ENCODE results near the gene CPA3. TPM values are rescaled to one million over a fixed set of nuclear protein-coding genes. Genes with fewer than 3 reads are reported as not detected.

Gene CPA3
- total RNA-seq, 1 experiment from 2014 or later, result not detected

DNA sequence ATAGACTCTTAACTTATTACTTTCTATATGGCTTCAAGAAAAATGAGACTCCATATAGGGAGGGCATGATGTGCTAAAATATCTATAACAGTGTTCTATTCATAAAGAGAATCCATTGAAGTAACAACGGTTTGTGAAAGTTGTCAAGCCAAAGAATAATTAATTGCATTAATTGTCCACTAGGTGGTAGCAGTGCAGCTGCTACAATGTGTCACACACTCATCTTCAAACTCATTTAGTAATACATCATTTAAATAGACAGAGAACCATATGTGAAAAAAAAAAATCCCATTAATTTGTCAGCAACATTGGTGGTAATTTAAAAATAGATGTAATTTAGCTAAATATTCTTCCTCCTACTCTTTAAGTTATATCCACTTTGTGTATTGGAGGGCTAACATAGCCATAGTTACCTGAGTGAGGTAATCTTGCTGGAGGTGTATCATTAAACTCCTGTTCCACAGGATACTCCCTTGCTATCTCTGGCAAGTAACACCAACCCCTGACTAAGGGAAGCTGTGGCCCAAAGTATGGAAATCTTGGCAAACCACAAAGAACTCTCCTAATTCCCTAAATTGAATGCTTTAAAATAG is 3.7 kb upstream of the CPA3 start:
- peak; percentile 81 for DNase-seq (ENCODE audit: low spot score)

DNA sequence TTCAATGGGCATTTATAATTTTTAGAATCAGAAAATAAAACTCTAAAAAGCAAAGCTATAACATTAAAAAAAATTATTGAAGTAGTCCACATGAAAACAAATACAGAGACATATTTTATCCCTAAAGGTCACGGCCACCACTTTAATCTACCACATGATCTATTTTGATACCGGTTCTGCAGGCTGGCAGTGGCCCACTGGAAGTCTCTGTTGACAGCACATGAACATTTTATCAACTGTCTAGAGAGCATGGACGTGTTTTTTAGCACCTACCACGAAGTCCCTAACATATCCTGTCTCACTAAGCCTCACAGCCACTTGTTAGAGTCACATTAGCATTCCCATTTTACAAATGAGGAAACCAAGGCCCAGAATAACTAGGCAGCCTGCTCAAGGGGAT is 1.8 kb upstream of the CPA3 start:
- DNase-seq (ENCODE audit: low spot score), result no peak

DNA sequence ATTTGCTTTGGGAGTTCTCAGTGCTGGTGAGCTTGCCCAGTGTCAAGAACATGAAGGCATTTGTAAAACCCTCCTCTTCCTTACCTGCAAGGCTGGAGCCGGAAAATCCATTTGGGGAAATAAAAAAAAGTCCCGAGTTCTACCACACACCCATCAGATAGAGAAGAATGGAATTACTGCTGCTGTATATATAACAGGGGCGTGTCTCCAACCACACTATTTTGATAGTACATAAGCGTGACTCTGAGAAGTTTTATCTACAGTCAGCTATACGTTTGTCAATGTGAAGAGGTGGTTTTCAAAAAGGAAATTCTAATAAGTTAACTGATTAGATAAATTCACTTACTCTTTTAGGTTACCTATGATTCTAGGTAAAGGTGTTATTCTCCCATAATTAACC is 1.3 kb upstream of the CPA3 start:
- DNase-seq (ENCODE audit: low spot score), result no peak

DNA sequence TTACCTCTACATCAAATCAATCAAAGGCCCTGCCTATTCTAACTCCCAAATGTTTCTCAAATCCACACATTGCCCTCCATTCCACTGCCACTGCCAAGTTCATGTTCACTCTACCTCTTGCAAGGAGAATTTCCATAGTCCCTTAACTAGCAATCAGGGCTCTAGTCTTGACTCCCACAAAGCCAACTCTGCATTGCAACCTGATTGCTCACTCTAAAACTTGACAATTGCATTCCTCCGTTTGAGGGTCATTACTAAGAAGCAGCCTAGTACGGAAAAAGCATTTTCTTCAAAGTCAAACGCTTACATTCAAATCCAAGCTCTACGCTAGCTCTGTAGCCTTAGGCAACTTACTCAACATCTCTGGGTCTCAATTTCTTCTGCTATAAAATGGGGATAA is 1.2 kb downstream of the CPA3 start:
- DNase-seq (ENCODE audit: low spot score), result no peak

DNA sequence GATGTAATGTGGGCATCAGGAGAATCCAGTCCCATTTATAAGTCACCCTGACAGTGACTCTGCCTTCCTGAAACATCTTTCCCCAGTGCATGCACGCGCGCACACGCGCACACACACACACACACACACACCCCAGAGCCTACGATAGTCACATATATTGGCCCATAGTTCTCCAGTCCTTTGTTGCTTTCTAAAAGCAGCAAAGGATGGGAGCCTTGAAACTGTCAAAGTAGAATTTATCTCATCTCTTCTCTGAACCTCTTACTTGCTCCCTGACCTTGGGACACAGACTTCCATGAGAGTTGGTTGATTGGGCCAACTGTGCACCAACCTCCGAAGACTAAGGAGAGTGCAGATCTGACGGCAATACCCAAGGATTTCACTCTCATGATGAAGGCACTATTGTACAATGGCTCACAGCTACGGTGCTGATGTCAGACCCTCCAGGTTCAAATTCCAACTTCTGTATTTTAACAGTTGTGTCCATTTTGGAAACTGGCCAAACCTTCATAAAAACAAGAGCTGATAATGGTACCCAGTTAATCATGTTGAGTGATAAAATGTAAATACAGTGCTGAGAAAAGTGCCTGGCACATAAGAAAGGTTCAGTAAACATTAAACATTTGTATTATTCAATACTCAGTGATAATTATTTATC is 8.3 kb downstream of the CPA3 start:
- peak; percentile 42 for DNase-seq (ENCODE audit: low spot score)

DNA sequence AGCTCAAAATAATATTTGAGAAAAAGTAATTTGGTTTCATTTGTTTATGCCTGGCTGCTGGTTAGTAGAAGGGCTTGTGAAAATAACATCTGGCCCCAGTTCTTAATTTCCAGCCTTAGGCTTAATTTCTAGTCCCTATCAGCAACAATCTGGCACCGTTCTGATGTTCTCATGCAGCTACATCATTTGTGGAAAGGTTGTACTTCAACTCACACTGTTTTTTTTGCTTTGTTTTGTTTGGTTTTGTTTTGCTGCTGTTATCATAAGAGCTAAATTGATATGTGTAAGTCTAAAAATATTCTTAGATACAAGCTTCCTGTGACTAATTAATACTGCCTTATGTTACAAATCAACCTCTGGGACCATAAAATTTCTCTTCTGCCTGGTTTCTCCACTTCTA is 8.9 kb downstream of the CPA3 start:
- no peak for DNase-seq (ENCODE audit: low spot score)

DNA sequence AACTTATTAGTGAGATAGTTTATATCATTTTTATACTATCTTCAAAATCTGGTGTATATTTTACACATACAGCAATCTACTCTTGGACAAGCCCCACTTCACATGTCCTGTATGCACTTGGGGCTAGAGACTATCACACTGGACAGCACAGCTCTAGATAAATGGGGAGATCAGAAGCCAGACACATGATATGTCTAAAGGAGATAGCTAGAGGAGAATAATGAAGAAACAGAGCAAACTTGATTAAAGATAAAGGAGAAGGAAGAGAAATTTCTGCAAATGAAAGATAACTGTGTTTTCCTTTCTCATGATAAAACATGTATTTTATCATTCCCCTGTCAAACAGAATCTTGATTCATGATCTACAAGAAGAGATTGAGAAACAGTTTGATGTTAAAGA is 13.0 kb downstream of the CPA3 start:
- no peak for DNase-seq (ENCODE audit: low spot score)

DNA sequence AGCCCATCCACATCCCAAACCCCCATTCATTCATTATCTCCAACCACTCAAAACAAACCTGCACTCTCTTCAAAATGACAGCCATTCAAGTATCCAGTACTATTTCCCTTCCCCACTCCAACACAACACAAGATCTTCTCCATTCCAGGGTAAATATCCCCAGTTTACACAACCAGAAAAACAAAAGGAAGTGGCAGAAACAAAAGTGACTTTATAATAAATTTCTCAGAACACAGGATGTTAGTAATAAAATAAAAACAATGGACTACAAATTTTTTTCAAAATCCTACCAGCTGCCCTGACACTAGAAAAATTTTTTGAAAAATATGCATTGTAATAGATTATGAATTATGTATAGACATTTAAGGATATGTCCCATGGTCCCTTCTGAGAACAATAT is 14.2 kb downstream of the CPA3 start:
- DNase-seq (ENCODE audit: low spot score), result no peak

DNA sequence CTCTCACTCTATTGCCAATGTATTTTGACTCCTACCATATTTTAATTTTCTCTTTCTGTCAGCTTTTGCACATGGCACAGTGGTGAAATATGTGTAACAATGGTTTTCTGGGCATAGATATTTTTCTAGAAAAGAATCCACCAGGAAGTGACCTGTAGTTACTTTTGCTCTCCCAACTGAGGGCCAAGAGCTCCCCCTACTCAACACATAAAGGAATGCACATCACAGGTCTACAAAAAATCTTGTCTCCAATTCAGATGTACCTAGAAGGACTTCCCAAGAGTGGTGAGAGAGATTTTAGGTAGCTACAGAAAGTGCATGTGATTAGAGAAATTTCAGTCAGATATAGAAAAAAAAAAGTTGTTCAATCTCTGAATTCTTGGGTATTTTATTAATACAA is 15.6 kb downstream of the CPA3 start:
- DNase-seq (ENCODE audit: low spot score), result peak; percentile 56

DNA sequence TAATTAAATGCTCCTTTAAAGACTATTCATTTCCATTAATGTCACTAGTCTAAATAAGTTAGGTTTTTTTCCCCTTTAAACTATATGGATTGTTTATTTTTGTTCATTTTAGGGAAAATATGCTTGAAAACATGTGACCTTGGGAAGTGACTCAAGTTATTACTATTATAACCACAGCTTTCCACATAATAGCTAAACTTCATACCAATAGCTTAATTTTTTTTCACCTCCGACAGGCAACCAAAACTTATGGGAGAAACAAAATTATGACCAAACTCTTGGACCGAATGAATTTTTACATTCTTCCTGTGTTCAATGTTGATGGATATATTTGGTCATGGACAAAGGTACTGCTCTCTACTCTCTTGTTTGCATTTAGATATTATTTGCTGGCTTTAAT is 16.2 kb downstream of the CPA3 start:
- no peak for DNase-seq (ENCODE audit: low spot score)

DNA sequence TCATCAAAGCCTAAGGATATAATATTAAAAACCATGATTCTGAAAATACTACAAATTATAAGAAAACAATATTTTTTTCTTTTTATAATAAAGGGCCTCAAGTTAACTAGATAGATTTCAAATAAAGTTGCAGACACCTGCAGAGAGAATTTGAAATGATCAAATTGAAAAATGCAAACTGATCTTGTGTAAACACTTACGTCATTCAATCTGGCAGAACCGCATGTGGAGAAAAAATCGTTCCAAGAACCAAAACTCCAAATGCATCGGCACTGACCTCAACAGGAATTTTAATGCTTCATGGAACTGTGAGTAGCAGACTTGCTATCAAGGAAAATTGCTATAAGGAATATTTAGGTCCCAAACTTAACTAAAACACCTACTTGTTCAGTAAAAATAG is 17.2 kb downstream of the CPA3 start:
- no peak for DNase-seq (ENCODE audit: low spot score)

DNA sequence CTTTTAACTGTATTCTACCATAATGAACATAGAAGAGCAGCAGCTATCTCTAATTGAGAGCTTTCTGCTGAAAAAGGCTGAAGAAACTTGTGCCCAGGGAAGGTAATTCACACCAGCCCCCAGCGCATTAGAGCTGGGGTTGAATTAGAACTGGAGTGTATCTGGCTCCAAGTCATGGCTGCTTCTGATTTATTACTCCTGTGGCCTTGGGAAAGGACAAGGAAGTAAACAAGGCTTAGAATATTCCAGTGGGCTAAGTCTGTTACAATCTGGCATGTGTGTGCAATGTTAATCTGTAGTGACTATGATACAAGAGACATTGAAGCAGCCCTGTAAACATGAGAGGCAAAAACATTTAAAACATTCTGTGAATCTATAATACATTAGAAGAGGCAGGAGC is 18.1 kb downstream of the CPA3 start:
- no peak for DNase-seq (ENCODE audit: low spot score)

DNA sequence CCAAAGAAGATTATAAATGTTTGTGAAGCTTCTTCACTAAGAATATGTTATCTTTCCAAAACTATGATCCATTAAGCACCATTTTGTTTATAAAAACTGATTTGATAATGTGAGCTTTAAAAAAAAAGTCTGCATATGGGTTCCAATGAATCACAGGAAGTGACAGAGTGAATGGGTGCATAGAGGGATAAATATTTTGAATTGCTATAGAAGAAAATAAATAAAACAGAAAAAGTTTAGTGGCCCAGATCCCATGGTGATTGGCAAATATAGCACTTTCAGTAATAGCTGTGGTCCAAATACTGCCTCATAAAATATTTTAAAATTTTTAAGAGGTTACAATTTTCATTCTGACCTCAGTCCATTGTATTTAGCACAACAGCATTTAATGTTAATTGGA is 19.2 kb downstream of the CPA3 start:
- DNase-seq (ENCODE audit: low spot score), result no peak

DNA sequence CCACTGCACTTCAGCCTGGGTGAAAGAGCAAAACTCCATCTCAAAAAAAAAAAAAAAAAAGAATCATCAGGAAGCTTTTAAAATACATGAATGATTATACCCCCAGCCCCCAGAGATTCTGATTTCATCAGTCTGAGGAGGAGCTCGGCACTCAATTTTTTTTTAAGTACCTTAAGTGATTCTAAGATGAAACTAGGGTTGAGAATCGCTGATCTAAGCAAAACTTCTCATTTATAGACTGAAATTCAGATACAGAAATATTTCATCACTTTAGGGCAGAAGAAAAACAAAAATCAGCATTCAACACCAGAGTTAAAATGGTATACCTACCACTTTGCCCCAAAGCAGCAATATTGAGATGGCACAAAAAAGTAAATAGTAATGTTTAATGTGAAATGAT is 24.7 kb downstream of the CPA3 start:
- DNase-seq (ENCODE audit: low spot score), result no peak

DNA sequence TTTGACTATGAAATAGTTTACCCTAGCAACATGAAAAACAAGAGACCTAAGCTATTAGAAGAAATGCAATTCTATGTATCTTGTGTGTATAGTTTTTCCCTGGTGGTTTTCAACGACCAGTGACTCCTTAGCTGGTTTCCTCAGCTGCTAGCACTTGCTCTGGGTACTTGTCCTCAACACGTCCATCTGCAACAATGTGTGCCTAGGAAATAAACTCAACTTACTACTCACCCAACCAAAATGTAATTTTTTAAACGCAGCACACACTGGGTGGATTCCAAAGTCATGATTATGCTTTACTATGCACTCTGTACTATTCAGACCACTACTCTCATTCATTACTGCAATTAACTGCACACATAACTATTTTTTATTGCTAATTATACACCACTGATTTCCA is 31.0 kb downstream of the CPA3 start:
- DNase-seq (ENCODE audit: low spot score), result no peak

DNA sequence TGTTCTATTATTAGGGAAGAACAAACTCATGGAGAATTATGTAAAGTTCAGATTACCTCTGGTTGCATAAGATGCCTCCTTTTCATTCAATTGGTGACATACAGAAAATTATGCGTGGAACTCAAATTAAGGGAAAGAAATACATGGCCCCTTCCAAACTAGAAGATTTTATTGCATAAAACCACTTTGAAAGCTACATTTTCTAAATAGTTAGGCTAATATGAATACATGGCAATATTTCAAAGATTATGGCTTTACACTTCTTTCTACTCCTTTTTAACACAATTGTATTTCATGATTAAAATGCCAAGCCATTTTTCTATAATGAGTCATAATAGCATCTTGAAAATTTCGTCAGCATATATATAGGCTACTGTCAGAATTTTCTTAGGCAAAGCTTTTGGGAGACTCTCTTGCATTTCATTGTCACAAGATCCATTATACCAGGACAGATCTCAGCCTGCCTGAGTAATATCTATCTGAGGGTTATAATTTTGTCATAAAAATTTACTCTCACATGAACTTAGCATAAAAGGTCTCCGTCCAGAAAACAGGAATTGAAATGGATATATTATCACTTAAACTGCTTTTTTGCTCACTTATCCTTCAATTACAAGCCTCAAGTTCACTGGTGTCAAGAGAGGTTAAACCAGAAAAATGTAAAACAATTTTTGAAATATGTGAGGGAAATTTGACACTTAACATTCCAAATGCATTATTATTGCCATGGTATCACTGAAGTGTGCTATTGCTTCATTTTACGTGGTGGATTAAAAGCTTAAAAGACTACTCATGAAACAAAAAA is 37.1 kb downstream of the CPA3 start:
- no peak for DNase-seq (ENCODE audit: low spot score)

DNA sequence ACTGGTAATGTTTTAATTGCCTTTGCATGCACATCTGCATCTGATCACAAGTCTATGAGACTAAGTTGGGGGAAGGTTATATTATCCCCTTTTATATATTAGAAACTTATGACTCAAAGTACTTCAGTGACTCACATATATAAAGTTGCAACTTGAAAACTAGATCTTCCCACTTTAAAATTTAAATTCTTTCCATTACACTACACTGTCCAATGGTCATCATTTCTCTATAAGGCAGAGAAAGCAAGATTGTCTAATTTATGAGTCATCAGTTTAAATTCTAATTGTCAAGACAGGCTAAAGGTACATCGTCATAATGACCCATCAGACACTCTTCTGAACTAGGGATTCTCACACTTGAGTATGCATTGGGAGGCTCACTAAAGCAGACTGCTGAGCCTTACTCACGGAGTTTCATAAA is 37.9 kb downstream of the CPA3 start:
- no peak for DNase-seq (ENCODE audit: low spot score)

DNA sequence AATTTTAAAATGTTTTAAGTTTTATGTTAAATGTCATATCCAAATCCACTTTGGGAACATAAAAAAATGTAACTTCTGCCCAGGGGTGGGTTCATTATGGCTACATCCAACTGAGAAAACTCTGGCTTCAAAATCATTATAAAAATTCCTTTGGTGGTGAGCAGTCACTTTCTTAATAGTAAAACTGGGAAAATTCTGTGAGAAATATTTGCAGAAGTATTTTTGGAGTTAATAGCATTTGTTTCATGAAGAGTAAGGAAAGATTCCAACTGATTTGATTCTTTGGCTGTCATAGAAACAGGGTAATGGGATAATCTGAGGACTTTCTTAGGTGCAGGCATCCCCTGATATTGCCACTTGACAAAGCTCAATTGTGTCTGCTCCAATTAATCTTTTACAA is 38.8 kb downstream of the CPA3 start:
- no peak for DNase-seq (ENCODE audit: low spot score)

DNA sequence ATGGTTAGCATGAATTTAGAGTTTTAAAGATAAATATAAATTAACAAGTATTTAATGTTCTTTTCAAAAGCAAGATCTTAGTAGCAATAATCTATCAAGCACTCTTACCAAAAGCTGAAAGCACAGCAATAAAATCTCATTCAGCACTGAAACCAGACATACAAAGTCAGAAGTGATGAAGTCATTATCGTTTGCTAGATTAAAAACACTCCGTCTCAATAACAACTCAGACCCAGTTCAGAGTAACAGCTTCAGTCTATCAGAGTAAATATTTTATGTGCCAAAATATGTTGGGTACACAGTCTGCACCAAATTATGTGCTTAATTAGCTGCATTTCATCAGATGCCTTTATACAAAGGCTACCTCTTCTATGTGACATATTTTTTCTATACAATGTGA is 41.6 kb downstream of the CPA3 start:
- DNase-seq (ENCODE audit: low spot score), result no peak

DNA sequence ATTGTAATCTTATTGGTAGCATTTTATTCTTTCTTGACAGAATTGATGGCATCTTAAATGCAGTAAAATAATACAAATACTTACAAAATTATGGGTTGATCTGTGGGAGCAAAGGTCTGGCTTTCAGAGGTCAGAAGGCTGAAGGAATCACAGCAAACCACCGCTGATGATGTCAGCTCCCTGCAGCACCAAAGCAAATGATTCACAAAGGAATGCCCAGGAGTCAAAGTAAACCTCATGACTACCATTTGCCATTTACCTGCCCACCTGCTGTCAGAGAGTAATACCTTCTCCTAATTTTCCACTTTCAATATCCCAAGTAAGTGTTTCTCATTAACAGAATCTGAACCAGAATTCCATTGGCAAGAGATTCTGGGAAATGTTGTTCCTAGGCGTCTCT is 46.1 kb downstream of the CPA3 start:
- no peak for DNase-seq (ENCODE audit: low spot score)

DNA sequence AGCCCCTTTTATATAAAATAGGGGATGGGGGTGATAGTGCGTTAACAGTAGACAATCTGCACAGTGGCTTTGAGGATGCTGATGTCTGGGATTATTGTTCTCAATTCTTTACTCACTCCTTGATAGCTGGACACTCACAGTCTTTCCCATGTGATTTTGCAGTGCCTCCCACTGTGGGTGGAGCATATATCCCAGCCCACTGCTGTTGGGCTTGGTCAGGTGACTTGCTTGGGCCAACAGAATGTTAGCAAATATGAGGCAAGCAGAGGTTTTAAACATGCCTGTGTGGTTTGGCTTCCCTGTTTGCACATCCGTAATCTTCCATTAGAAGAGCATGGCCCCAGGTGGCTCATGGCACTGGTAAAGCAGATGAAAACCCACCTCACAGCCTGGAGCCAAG is 46.5 kb downstream of the CPA3 start:
- DNase-seq (ENCODE audit: low spot score), result peak; percentile 16

DNA sequence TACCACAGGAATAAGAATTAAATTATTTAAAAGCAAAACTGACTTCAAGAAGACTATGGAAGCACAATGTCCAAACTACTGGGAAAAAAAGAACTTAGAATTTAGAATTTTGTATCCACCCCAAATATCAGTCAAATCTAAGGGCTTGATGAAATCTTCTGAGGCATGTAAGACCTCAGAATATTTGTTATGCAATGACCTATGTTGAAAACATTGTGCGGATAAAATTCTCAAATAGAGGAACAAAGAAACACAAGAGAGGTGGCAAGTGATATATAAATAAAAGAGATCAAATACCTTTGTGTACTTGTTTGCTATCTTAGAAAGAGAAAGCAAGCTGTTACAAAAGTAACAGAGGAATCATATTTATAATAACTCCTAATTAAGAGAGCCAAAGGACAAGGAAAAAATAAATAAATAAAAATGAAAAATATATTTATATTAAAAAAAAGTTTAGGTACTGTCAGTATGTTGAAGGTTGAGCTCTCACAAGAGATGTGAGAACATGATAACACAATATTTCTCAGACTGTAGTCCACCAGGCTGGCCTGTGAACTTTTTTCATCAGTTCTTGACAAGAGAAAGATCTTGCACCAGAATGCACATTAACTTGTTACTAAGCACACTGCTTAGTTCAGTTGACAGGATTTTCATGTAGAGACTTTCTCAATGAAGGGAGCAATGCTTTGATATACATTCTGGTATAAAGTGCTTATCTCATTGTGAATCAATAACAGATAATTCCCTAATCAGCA is 50.0 kb downstream of the CPA3 start:
- no peak for DNase-seq (ENCODE audit: low spot score)

Measured in HT-29 (cell line).